GM21529 (cell line): ENCODE measurements around the gene SARNP.
"Not testable (repeated sequence)": the region's sequence is repeated elsewhere in the genome, so short reads cannot be mapped to it uniquely, and the experiment has no call there.

Source experiments
- ATAC-seq: cut with Tn5 transposase; IDR thresholded peaks from one replicate; pipeline ENCODE4 v1.9.1; 2021; ENCODE audit not compliant: unreplicated experiment

SARNP gene

GRCh38 chr12:55817345-55818139 lies at the start of gene SARNP, which contains the start of gene ORMDL2:
SARNP (minus strand) TSS chr12:55817724; CDS start chr12:55817701, 23 bp downstream.
ORMDL2 (plus strand) TSS chr12:55818041; CDS start chr12:55819000, 959 bp downstream.
- peak; percentile 97 for ATAC-seq

GRCh38 chr12:55866454-55867004 lies 49.0 kb upstream of the SARNP start:
- not testable (repeated sequence) for ATAC-seq

GRCh38 chr12:55865327-55865726 lies 47.8 kb upstream of the SARNP start:
- no peak for ATAC-seq

DNA sequence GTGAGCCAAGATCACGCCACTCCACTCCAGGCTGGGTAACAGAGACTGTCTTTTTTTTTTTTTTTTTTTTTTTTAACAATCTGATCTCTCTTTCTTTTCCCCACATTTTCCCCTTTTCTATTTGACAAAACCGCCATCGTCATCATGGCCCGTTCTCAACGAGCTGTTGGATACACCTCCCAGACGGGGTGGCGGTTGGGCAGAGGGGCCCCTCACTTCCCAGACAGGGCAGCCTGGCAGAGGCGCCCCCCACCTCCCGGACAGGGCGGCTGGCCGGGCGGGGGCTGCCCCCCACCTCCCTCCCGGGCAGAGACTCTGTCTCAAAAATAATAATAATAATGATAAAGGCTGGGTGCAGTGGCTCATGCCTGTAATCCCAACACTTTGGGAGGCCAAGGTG lies 45.4 kb upstream of the SARNP start:
- ATAC-seq: not testable (repeated sequence)

DNA sequence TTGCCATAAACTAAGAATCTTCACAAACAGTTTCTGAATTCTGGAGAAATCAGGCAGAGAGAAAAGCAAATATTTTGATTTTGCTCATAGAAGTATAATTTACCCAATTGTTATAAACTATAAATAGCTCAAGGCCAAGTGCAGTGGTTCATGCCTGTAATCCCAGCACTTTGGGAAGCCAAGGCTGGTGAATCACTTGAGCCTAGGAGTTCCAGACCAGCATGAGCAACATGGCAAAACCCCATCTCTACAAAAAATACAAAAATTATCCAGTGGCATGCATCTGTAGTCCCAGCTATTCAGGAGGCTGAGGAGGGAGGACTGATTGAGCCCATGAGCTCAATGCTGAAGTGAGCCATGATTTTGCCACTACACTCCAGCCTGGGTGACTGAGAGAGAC lies 44.8 kb upstream of the SARNP start:
- ATAC-seq: no peak

- no peak for ATAC-seq
These were observed 44.3 kb upstream of the SARNP start for GRCh38 chr12:55861871-55862270.

DNA sequence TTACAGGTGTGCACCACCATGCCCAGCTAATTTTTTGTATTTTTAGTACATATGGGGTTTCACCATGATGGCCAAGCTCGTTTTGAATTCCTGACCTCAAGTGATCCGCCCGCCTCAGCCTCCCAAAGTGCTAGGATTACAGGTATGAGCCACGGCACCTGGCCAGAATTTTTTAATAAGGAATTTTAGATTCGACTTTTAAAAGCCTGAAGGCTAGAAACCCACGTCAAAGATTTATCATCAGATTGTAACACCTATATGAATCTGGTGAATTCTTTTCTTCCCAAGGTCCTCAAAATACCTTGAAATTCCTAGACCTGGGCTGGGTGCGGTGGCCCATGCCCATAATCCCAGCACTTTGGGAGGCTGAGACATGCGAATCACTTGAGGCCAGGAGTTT lies 43.9 kb upstream of the SARNP start:
- ATAC-seq: no peak

GRCh38 chr12:55852740-55853139 lies 35.2 kb upstream of the SARNP start:
- ATAC-seq: no peak

DNA sequence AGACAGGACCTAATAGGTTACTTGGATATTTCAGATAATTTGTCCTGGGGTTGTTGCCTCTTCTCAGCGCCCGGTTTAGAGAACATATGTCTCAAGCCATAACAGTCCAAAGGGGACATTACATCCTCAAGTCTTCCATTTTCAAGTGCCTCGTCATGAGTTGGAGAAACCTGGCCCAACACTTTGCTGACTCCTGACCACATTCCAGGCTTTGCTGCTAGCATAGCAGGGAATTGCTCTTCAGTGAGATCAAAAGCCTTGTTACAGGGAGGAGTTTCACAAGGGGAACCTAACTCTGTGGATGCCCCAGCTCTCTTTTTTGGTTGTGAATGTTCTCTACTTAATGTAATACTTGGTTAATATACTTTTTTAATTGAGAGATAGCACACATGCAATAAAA lies 33.4 kb upstream of the SARNP start:
- no peak for ATAC-seq

DNA sequence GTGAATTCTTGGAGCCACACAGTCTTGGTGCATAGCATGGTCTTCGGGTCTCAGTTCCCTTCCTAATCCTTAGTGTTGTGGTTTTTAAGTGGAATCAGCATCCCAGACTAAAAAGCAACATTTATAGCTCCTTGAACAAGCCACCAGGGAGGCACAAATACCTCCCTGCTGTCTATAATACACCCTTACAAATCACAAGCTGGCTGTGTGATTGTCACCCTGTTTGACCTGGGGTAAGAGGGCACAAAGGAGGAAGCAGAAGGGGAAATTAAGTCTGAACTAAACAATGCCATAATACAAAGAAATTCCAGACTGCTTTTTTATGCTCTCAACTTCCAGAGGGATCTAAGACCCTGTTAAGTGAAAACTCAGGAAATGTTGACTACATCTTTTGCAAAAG lies 32.9 kb upstream of the SARNP start:
- no peak for ATAC-seq

GRCh38 chr12:55849616-55850343 lies 32.3 kb upstream of the SARNP start:
- no peak for ATAC-seq

- ATAC-seq: no peak
These were observed 30.2 kb upstream of the SARNP start for GRCh38 chr12:55847603-55848291.

DNA sequence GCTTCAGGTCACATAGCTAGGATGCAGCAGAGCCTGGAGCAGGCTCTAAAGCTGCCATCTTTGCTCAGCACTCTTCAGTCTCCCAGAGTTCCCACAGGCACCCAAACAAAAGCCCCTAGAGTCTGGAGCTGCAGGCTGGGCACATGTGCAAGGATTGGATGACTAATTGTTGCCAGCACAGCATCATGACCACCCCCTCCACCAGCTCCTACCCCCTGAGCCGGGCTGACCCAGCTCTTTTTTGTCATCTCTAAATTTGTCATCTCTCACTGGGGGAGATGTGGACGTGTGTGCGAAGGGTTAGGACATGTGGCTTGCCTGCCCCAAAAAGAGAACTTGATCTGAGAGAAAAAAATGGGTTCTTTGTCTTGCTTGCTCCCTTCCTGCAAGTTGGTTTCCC lies 29.5 kb upstream of the SARNP start:
- no peak for ATAC-seq

GRCh38 chr12:55845785-55846496 lies 28.4 kb upstream of the SARNP start:
- ATAC-seq: no peak

GRCh38 chr12:55845361-55845760 lies 27.8 kb upstream of the SARNP start:
- no peak for ATAC-seq

DNA sequence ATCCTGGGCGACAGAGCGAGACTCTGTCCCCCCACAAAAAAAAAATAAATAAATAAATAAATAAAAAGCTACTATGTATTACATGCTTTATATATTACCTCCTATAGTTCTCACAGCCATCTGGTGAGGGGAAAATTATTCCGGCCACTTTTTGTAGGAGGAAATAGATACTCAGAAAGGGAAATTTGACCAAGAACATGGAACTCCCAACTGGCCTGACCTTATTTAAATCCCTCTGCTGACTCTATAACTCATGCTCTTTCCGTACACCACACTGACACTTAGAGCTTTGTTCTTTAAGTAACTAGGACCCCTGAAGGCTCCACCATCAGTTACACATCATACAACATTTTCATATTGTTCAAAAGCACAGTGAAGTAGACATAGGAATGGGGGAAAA lies 27.4 kb upstream of the SARNP start:
- no peak for ATAC-seq

DNA sequence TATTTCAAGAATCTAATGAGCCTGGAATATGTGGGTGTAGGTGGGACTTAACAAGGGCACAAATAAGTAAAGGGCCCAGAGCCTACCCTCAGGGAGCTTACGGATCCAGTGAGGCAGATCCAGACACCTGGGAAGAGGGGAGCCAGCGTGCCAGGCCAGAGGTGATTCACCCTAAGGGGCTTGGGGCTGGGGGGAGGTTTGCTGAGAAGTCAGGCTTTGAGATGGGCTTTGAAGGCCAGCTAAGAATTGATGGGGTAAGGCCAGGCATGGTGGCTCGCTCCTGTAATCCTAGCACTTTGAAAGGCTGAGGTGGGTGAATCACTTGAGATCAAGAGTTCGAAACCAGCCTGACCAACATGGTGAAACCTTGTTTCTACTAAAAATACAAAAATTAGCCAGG lies 25.9 kb upstream of the SARNP start:
- ATAC-seq: no peak

GRCh38 chr12:55842681-55843429 lies 25.3 kb upstream of the SARNP start, which contains the start of gene MMP19:
MMP19 (minus strand) TSS chr12:55842936; CDS start chr12:55842830, 106 bp downstream.
- no peak for ATAC-seq

DNA sequence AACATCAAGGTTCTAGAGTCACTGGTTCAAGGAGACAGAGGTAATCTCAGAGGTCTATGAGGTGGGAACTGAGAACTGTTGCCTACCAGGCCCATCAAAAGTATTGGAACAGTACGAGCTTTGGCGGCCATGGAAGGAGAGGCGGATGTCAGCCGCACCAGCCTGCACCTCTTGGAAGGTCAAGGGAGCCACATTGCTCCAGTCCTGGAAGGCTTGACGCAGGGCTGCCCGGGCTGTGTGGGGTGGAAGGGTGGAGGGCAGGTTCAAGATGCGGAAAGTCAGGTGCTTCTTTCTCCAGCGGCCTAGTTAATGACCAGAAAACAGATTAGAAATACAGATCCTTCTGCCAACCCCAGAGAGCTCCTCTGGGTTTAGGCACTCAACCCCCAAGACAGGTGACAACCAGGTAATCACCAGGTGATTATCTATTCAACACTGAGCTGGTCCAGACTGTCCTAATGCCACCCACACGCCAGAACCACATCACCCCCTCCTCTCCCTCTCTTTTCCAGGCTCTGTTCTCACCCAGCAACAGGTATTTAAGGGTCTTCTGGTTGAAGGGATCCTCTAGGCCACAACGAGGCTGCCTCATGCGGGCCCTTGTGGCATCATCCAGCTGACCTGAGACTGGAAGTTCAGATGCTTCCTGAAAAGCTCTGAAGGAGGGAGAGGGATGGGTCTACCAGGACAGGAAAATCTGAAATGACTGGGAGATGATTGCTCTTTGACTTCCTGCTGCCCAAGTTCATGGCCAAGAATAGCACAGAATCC lies 23.2 kb upstream of the SARNP start:
- ATAC-seq: no peak
